Endothelial cell of umbilical vein (primary cell): ENCODE data around the gene PRCC.

Experiments used
- CTCF ChIP-seq, 2 donors: IDR thresholded peaks; 1 replicate in 1 of 2; 2 replicates in 1 of 2; pipeline ENCODE4 v1.5.1; 2011; ENCODE audit warnings: low read length in 2 of 2, mild to moderate bottlenecking in 2 of 2, moderate library complexity in 2 of 2, control low read depth in 1 of 2, inconsistent platforms in 1 of 2, low read depth in 1 of 2; ENCODE audit not compliant: insufficient read depth in 1 of 2; ENCODE audit errors: extremely low read depth in 1 of 2
- MAX ChIP-seq: IDR thresholded peaks from 2 replicates; pipeline ENCODE4 v1.6.1; 2011; ENCODE audit not compliant: insufficient read depth, insufficient read length
- POLR2A ChIP-seq: IDR thresholded peaks from 2 replicates; pipeline ENCODE4 v1.6.1; 2012; ENCODE audit warnings: low read depth, mild to moderate bottlenecking, control low read depth, low read length

GRCh38 chr1:156766298-156767100, 836 bp upstream of the PRCC start:
- TF ChIP-seq CTCF (IDR thresholded peaks at IDR 0.05; ENCODE audit: extremely low read depth in 1 of 2, insufficient read depth in 1 of 2, low read depth in 1 of 2, low read length in 2 of 2) (no peak), MAX (no peak), POLR2A (peak; percentile 75)
